SK-N-SH treated with all-trans-retinoic acid at 6 μM for 48 hours (cell line): ENCODE data around the gene CCDC87.

Source experiments
- ATAC-seq: fragments of 200-7000 bp; cut with Tn5 transposase; 3 replicates; pipeline ENCODE4 v1.9.1; 2020; ENCODE audit warnings: mild to moderate bottlenecking, moderate library complexity
- ARNTL ChIP-seq: fragments of 450-650 bp; formaldehyde crosslinking; IDR thresholded peaks from 2 replicates; pipeline ENCODE4 v1.5.0; 2020; ENCODE audit warnings: low read depth, mild to moderate bottlenecking, moderate library complexity, borderline replicate concordance
- BACH2 ChIP-seq: fragments of 250-450 bp; sonication (Bioruptor Pico); IDR thresholded peaks from 2 replicates; pipeline ENCODE4 v1.9.0; 2021; ENCODE audit warnings: mild to moderate bottlenecking, borderline replicate concordance
- CSDC2 ChIP-seq: fragments of 250-450 bp; sonication (Bioruptor Pico); IDR thresholded peaks from 2 replicates; pipeline ENCODE4 v1.5.0; 2020; ENCODE audit warnings: mild to moderate bottlenecking, moderate library complexity
- ESRRG ChIP-seq: fragments of 250-450 bp; sonication (Bioruptor Pico); IDR thresholded peaks from 2 replicates; pipeline ENCODE4 v1.6.1; 2021; ENCODE audit warnings: mild to moderate bottlenecking
- GLIS3 ChIP-seq: fragments of 250-450 bp; sonication (Bioruptor Pico); IDR thresholded peaks from 2 replicates; pipeline ENCODE4 v1.5.0; 2020; ENCODE audit warnings: mild to moderate bottlenecking, moderate library complexity
- ISL1 ChIP-seq: fragments of 250-450 bp; sonication (Bioruptor Pico); IDR thresholded peaks from 2 replicates; pipeline ENCODE4 v2.1.2; 2022; ENCODE audit warnings: mild to moderate bottlenecking, moderate library complexity
- OSR1 ChIP-seq: fragments of 250-450 bp; sonication (Bioruptor Pico); IDR thresholded peaks from 2 replicates; pipeline ENCODE4 v1.8.0; 2022; ENCODE audit warnings: moderate library complexity, mild to moderate bottlenecking, inconsistent platforms
- PATZ1 ChIP-seq: fragments of 250-450 bp; sonication (Bioruptor Pico); IDR thresholded peaks from 2 replicates; pipeline ENCODE4 v1.8.0; 2020; ENCODE audit warnings: mild to moderate bottlenecking, moderate library complexity, borderline replicate concordance
- PPARA ChIP-seq: fragments of 250-450 bp; sonication (Bioruptor Pico); IDR thresholded peaks from 2 replicates; pipeline ENCODE4 v1.5.0; 2020; ENCODE audit warnings: mild to moderate bottlenecking, borderline replicate concordance
- RARB ChIP-seq: fragments of 250-450 bp; sonication (Bioruptor Pico); IDR thresholded peaks from 2 replicates; pipeline ENCODE4 v1.8.0; 2021; ENCODE audit warnings: mild to moderate bottlenecking, moderate library complexity
- SNAI2 ChIP-seq: fragments of 250-450 bp; sonication (Bioruptor Pico); IDR thresholded peaks from 2 replicates; pipeline ENCODE4 v1.5.0; 2020; ENCODE audit warnings: mild to moderate bottlenecking, moderate library complexity
- TCF4 ChIP-seq: fragments of 250-450 bp; sonication (Bioruptor Pico); IDR thresholded peaks from 2 replicates; pipeline ENCODE4 v1.8.0; 2021; ENCODE audit warnings: mild to moderate bottlenecking, moderate library complexity, borderline replicate concordance
- TOX ChIP-seq: fragments of 250-450 bp; sonication (Bioruptor Pico); IDR thresholded peaks from 2 replicates; pipeline ENCODE4 v1.8.0; 2021; ENCODE audit warnings: mild to moderate bottlenecking, moderate library complexity, borderline replicate concordance
- ZC3H10 ChIP-seq: fragments of 250-450 bp; sonication (Bioruptor Pico); IDR thresholded peaks from 2 replicates; pipeline ENCODE4 v1.5.1; 2021; ENCODE audit warnings: mild to moderate bottlenecking, moderate library complexity
- ZFP3 ChIP-seq: fragments of 250-450 bp; sonication (Bioruptor Pico); IDR thresholded peaks from 2 replicates; pipeline ENCODE4 v1.5.0; 2020; ENCODE audit warnings: mild to moderate bottlenecking, moderate library complexity
- ZFP30 ChIP-seq: fragments of 450-650 bp; formaldehyde crosslinking; IDR thresholded peaks from 2 replicates; pipeline ENCODE4 v1.5.0; 2022; ENCODE audit warnings: mild to moderate bottlenecking, moderate library complexity
- ZNF565 ChIP-seq: fragments of 450-650 bp; formaldehyde crosslinking; conservative IDR thresholded peaks from 2 replicates; pipeline ENCODE4 v1.5.0; 2020; ENCODE audit warnings: low read depth, mild to moderate bottlenecking, moderate library complexity
- ZNF70 ChIP-seq: fragments of 450-650 bp; formaldehyde crosslinking; IDR thresholded peaks from 2 replicates; pipeline ENCODE4 v1.5.0; 2020; ENCODE audit warnings: mild to moderate bottlenecking, moderate library complexity
- ZNF8 ChIP-seq: fragments of 450-650 bp; formaldehyde crosslinking; IDR thresholded peaks from 2 replicates; pipeline ENCODE4 v1.5.0; 2020; ENCODE audit warnings: mild to moderate bottlenecking, moderate library complexity
- TF ChIP-seq, protein P1 (sequence below): fragments of 250-450 bp; sonication (Bioruptor Pico); IDR thresholded peaks from 2 replicates; pipeline ENCODE4 v1.5.1; 2021; ENCODE audit warnings: mild to moderate bottlenecking, moderate library complexity
- TF ChIP-seq, protein P2 (sequence below): fragments of 250-450 bp; sonication (Bioruptor Pico); IDR thresholded peaks from 2 replicates; pipeline ENCODE4 v1.5.0; 2020; ENCODE audit warnings: mild to moderate bottlenecking, moderate library complexity
- TF ChIP-seq, protein P3 (sequence below): fragments of 250-450 bp; sonication (Bioruptor Pico); IDR thresholded peaks from 2 replicates; pipeline ENCODE4 v1.8.0; 2021; ENCODE audit warnings: low read depth, mild to moderate bottlenecking, moderate library complexity, borderline replicate concordance
- TF ChIP-seq, protein P4 (sequence below): fragments of 250-450 bp; sonication (Bioruptor Pico); IDR thresholded peaks from 2 replicates; pipeline ENCODE4 v1.5.1; 2020; ENCODE audit warnings: low read depth, mild to moderate bottlenecking, moderate library complexity

Gene CCDC87

DNA sequence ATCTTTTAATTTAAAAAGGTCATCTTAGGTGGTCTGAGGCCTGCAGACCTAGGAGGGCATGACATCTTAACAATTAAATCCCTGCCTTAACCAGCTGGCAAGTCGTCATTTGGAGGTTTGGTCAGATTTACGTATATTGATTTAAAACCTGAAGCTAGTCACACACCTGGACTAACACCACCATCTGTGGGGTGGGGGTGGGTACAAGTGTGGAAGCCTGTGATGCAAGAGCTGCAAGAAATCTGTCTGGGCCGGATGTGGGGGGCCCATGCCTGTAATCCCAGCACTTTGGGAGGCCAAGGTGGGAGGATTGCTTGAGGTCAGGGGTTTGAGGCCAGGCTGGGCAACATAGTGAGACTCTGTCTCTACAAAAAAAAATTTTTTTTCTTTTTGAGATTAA, 11.6 kb downstream of the CCDC87 start:
- TF ChIP-seq ZNF70 (CRISPR knock-in tag) (no peak), ZNF565 (CRISPR knock-in tag) (no peak), OSR1 (no peak), PATZ1 (CRISPR knock-in tag) (no peak), ZFP30 (CRISPR knock-in tag) (no peak), ZFP3 (no peak), ZC3H10 (no peak), BACH2 (CRISPR knock-in tag) (no peak), PPARA (CRISPR knock-in tag) (no peak), GLIS3 (CRISPR knock-in tag) (no peak), TOX (no peak), RARB (CRISPR knock-in tag) (no peak), TCF4 (CRISPR knock-in tag) (no peak), ZNF8 (CRISPR knock-in tag) (no peak), ARNTL (no peak), SNAI2 (CRISPR knock-in tag) (no peak), CSDC2 (CRISPR knock-in tag) (no peak)
- TF ChIP-seq, protein P1, sequence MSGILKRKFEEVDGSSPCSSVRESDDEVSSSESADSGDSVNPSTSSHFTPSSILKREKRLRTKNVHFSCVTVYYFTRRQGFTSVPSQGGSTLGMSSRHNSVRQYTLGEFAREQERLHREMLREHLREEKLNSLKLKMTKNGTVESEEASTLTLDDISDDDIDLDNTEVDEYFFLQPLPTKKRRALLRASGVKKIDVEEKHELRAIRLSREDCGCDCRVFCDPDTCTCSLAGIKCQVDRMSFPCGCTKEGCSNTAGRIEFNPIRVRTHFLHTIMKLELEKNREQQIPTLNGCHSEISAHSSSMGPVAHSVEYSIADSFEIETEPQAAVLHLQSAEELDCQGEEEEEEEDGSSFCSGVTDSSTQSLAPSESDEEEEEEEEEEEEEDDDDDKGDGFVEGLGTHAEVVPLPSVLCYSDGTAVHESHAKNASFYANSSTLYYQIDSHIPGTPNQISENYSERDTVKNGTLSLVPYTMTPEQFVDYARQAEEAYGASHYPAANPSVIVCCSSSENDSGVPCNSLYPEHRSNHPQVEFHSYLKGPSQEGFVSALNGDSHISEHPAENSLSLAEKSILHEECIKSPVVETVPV (CRISPR knock-in tag), result no peak
- TF ChIP-seq, protein P2, sequence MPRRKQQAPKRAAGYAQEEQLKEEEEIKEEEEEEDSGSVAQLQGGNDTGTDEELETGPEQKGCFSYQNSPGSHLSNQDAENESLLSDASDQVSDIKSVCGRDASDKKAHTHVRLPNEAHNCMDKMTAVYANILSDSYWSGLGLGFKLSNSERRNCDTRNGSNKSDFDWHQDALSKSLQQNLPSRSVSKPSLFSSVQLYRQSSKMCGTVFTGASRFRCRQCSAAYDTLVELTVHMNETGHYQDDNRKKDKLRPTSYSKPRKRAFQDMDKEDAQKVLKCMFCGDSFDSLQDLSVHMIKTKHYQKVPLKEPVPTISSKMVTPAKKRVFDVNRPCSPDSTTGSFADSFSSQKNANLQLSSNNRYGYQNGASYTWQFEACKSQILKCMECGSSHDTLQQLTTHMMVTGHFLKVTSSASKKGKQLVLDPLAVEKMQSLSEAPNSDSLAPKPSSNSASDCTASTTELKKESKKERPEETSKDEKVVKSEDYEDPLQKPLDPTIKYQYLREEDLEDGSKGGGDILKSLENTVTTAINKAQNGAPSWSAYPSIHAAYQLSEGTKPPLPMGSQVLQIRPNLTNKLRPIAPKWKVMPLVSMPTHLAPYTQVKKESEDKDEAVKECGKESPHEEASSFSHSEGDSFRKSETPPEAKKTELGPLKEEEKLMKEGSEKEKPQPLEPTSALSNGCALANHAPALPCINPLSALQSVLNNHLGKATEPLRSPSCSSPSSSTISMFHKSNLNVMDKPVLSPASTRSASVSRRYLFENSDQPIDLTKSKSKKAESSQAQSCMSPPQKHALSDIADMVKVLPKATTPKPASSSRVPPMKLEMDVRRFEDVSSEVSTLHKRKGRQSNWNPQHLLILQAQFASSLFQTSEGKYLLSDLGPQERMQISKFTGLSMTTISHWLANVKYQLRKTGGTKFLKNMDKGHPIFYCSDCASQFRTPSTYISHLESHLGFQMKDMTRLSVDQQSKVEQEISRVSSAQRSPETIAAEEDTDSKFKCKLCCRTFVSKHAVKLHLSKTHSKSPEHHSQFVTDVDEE, result no peak
- ATAC-seq, result no peak

DNA sequence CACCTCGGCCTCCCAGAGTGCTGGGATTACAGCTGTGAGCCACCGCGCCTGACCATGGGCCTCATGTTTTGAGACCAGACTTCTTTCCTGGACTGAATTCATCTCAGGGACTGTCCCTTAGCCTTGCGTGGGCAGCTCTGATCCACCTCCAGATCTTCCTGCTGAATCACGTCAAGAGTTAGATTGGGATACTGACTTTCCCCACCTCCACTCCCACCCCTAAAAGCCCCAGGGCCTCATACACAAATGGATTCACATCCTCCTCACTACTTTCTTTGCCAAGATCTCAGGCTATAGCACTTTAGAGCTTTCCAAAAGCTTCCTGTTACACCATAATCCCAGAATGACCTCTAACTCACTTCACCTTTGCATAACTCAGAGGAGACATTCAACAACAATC, 12.1 kb downstream of the CCDC87 start:
- TF ChIP-seq ZFP3, result no peak
- TF ChIP-seq ZNF565 (CRISPR knock-in tag), result no peak
- TF ChIP-seq PPARA (CRISPR knock-in tag), result no peak
- TF ChIP-seq GLIS3 (CRISPR knock-in tag), result no peak
- TF ChIP-seq BACH2 (CRISPR knock-in tag), result no peak
- TF ChIP-seq ESRRG, result no peak
- no peak for TF ChIP-seq ZNF8 (CRISPR knock-in tag)
- no peak for TF ChIP-seq ARNTL
- TF ChIP-seq, protein P3, sequence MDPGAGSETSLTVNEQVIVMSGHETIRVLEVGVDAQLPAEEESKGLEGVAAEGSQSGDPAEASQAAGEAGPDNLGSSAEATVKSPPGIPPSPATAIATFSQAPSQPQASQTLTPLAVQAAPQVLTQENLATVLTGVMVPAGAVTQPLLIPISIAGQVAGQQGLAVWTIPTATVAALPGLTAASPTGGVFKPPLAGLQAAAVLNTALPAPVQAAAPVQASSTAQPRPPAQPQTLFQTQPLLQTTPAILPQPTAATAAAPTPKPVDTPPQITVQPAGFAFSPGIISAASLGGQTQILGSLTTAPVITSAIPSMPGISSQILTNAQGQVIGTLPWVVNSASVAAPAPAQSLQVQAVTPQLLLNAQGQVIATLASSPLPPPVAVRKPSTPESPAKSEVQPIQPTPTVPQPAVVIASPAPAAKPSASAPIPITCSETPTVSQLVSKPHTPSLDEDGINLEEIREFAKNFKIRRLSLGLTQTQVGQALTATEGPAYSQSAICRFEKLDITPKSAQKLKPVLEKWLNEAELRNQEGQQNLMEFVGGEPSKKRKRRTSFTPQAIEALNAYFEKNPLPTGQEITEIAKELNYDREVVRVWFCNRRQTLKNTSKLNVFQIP (CRISPR knock-in tag), result no peak
- TF ChIP-seq, protein P4, sequence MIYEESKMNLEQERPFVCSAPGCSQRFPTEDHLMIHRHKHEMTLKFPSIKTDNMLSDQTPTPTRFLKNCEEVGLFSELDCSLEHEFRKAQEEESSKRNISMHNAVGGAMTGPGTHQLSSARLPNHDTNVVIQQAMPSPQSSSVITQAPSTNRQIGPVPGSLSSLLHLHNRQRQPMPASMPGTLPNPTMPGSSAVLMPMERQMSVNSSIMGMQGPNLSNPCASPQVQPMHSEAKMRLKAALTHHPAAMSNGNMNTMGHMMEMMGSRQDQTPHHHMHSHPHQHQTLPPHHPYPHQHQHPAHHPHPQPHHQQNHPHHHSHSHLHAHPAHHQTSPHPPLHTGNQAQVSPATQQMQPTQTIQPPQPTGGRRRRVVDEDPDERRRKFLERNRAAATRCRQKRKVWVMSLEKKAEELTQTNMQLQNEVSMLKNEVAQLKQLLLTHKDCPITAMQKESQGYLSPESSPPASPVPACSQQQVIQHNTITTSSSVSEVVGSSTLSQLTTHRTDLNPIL (CRISPR knock-in tag), result no peak
- TF ChIP-seq ZFP30 (CRISPR knock-in tag), result no peak
- TF ChIP-seq CSDC2 (CRISPR knock-in tag), result no peak
- no peak for TF ChIP-seq ISL1 (CRISPR knock-in tag)
- TF ChIP-seq ZNF70 (CRISPR knock-in tag), result no peak
- no peak for ATAC-seq
